A549 (cell line): ENCODE measurements around the gene HPN. TPM values are rescaled to one million over a fixed set of nuclear protein-coding genes. Genes with fewer than 3 reads are reported as not detected.

Source experiments
- ATAC-seq, 2 experiments: fragments of 200-7000 bp in 1 of 2; fragments of >200 bp in 1 of 2; cut with Nextera tagmentation in 1 of 2; cut with Tn5 transposase in 1 of 2; 3 replicates each; pipeline versions ENCODE4 v1.8.0 to v1.9.1; 2018 to 2020; ENCODE audit warnings: mild to moderate bottlenecking in 1 of 2, moderate library complexity in 1 of 2
- CTCF ChIA-PET: fragments of 300-600 bp; sonication (Branson Sonifier 250); formaldehyde crosslinking; extraction: SDS; loops from one replicate; lab custom pipeline; 2021; ENCODE audit warnings: antibody characterized with exemption, inconsistent platforms; lab: Yijun Ruan, JAX
- POLR2A ChIA-PET: fragments of 350-600 bp; formaldehyde crosslinking; extraction: SDS; loops from one replicate; lab custom pipeline; 2021; ENCODE audit warnings: antibody characterized with exemption, inconsistent platforms; lab: Yijun Ruan, JAX
- DNase-seq, 2 experiments: peaks; one replicate each; pipeline versions ENCODE4 v3.0.0 to v3.0.0-alpha.2; 2011 to 2016; ENCODE audit warnings: low read depth in 1 of 2, low spot score in 1 of 2
- FAIRE-seq: peaks from 2 replicates; lab custom pipeline; 2011; peaks lifted over from hg19 to GRCh38; lab: Jason Lieb, UNC
- H3K27ac ChIP-seq, 2 experiments: fragments of >200 bp; sonication (Bioruptor Twin); formaldehyde crosslinking; 3 replicates each; pipeline ENCODE4 v1.5.1; 2016 to 2017
- H3K4me1 ChIP-seq: fragments of >200 bp; sonication (Bioruptor Twin); formaldehyde crosslinking; 3 replicates; pipeline ENCODE4 v1.6.1; 2016
- H3K4me2 ChIP-seq: fragments of >200 bp; sonication (Bioruptor Twin); formaldehyde crosslinking; 3 replicates; pipeline ENCODE4 v1.6.1; 2016
- H3K4me3 ChIP-seq: fragments of >200 bp; sonication (Bioruptor Twin); formaldehyde crosslinking; 3 replicates; pipeline ENCODE4 v1.5.1; 2016
- H3K9me3 ChIP-seq: fragments of >200 bp; sonication (Bioruptor Twin); formaldehyde crosslinking; 3 replicates; pipeline ENCODE4 v1.6.1; 2016
- BCL3 ChIP-seq: fragments of >200 bp; sonication (Bioruptor Twin); formaldehyde crosslinking; IDR thresholded peaks from 3 replicates; pipeline ENCODE4 v1.6.1; 2016
- CBX2 ChIP-seq: fragments of 200-600 bp; sonication (generic); IDR thresholded peaks from 2 replicates; pipeline ENCODE4 v1.6.1; 2016; ENCODE audit warnings: low read depth, mild to moderate bottlenecking, borderline replicate concordance
- CBX8 ChIP-seq: fragments of 200-600 bp; sonication (generic); IDR thresholded peaks from 2 replicates; pipeline ENCODE4 v1.6.1; 2016
- CEBPB ChIP-seq, 2 experiments: fragments of >200 bp in 1 of 2; sonication (Bioruptor Twin) in 1 of 2; formaldehyde crosslinking in 1 of 2; IDR thresholded peaks; 2 replicates each; pipeline ENCODE4 v1.6.1; 2012 to 2016
- CHD4 ChIP-seq: fragments of 200-600 bp; sonication (generic); IDR thresholded peaks from 2 replicates; pipeline ENCODE4 v1.6.1; 2016; ENCODE audit warnings: antibody characterized with exemption, mild to moderate bottlenecking, borderline replicate concordance
- CTCF ChIP-seq: fragments of >200 bp; sonication (Bioruptor Twin); formaldehyde crosslinking; IDR thresholded peaks from 3 replicates; pipeline ENCODE4 v1.5.1; 2016
- E2F6 ChIP-seq: IDR thresholded peaks from 2 replicates; pipeline ENCODE4 v1.6.1; 2012; ENCODE audit warnings: low read depth, borderline replicate concordance
- ELK1 ChIP-seq: fragments of 150-350 bp; IDR thresholded peaks from 2 replicates; pipeline ENCODE4 v1.6.1; 2014; ENCODE audit warnings: low read depth, mild to moderate bottlenecking, low read length
- ESRRA ChIP-seq: fragments of 150-350 bp; IDR thresholded peaks from 2 replicates; pipeline ENCODE4 v1.6.1; 2014; ENCODE audit warnings: mild to moderate bottlenecking, low read length, borderline replicate concordance
- FOXS1 ChIP-seq: fragments of 250-450 bp; sonication (Bioruptor Pico); IDR thresholded peaks from 2 replicates; pipeline ENCODE4 v1.5.0; 2020; ENCODE audit warnings: mild to moderate bottlenecking, moderate library complexity
- HES2 ChIP-seq: fragments of >200 bp; sonication (Bioruptor Twin); formaldehyde crosslinking; IDR thresholded peaks from 2 replicates; pipeline ENCODE4 v1.6.1; 2016
- HMGXB4 ChIP-seq: fragments of 250-450 bp; sonication (Bioruptor Pico); IDR thresholded peaks from 2 replicates; pipeline ENCODE4 v1.5.0; 2021; ENCODE audit warnings: mild to moderate bottlenecking, moderate library complexity, borderline replicate concordance
- KDM1A ChIP-seq: fragments of 200-600 bp; sonication (generic); IDR thresholded peaks from 2 replicates; pipeline ENCODE4 v1.6.1; 2016; ENCODE audit warnings: low read depth, mild to moderate bottlenecking
- MAX ChIP-seq: IDR thresholded peaks from 2 replicates; pipeline ENCODE4 v1.6.1; 2012
- MAZ ChIP-seq: fragments of 150-350 bp; IDR thresholded peaks from 2 replicates; pipeline ENCODE4 v1.6.1; 2014; ENCODE audit warnings: antibody characterized with exemption, low read depth, low read length, borderline replicate concordance
- NPAS2 ChIP-seq: fragments of 250-450 bp; sonication (Bioruptor Pico); IDR thresholded peaks from 2 replicates; pipeline ENCODE4 v1.8.0; 2022; ENCODE audit warnings: mild to moderate bottlenecking, moderate library complexity, borderline replicate concordance
- RAD21 ChIP-seq, 2 experiments: fragments of >200 bp in 1 of 2; sonication (Bioruptor Twin) in 1 of 2; formaldehyde crosslinking in 1 of 2; IDR thresholded peaks in 1 of 2; conservative IDR thresholded peaks in 1 of 2; 2 replicates in 1 of 2; 3 replicates in 1 of 2; pipeline ENCODE4 v1.6.1; 2012 to 2018; ENCODE audit warnings: inconsistent platforms in 1 of 2
- RARB ChIP-seq: fragments of 250-450 bp; sonication (Bioruptor Pico); IDR thresholded peaks from 2 replicates; pipeline ENCODE4 v1.8.0; 2021; ENCODE audit warnings: mild to moderate bottlenecking, moderate library complexity
- RNF2 ChIP-seq: fragments of 200-600 bp; sonication (generic); IDR thresholded peaks from 2 replicates; pipeline ENCODE4 v1.6.1; 2016; ENCODE audit warnings: low read depth, mild to moderate bottlenecking, antibody characterized with exemption, moderate library complexity, borderline replicate concordance
- SMC3 ChIP-seq: fragments of >200 bp; sonication (Bioruptor Twin); formaldehyde crosslinking; IDR thresholded peaks from 3 replicates; pipeline ENCODE4 v1.6.1; 2018; ENCODE audit warnings: inconsistent platforms
- TP53 ChIP-seq: fragments of 250-450 bp; sonication (Bioruptor Pico); IDR thresholded peaks from 2 replicates; pipeline ENCODE4 v1.5.0; 2021; ENCODE audit warnings: mild to moderate bottlenecking, moderate library complexity
- ZC3H11A ChIP-seq: fragments of 450-650 bp; IDR thresholded peaks from 2 replicates; pipeline ENCODE4 v1.6.1; 2014; ENCODE audit warnings: antibody characterized with exemption, mild to moderate bottlenecking
- ZFP36 ChIP-seq: fragments of 450-650 bp; IDR thresholded peaks from 2 replicates; pipeline ENCODE4 v1.6.1; 2014; ENCODE audit warnings: borderline replicate concordance; ENCODE audit not compliant: partially characterized antibody
- ZSCAN20 ChIP-seq: fragments of 250-450 bp; sonication (Bioruptor Pico); IDR thresholded peaks from 2 replicates; pipeline ENCODE4 v1.8.0; 2022; ENCODE audit warnings: mild to moderate bottlenecking, moderate library complexity
- WGBS: methylation state at CpG from one replicate; pipeline ENCODE4 v1.1.6; 2017; ENCODE audit errors: missing lambda C conversion rate; 5-methylcytosine and 5-hydroxymethylcytosine counted together
- polyA plus RNA-seq, 4 experiments: library from polyadenylated mRNA; depleted of rRNA in 3 of 4; stranded (reverse); fragments of >200 nt; fragmentation: RNase III in 1 of 4; extraction: RNeasy Plus Mini Kit Qiagen cat#74134 plus additional on column Dnase treatment in 1 of 4; gene quantifications; 2 replicates in 3 of 4; 3 replicates in 1 of 4; pipeline ENCODE4 v1.2.3, GENCODE V29; 2011 to 2017

The HPN gene
- polyA plus RNA-seq, 2 of the 4 experiments (the other 2 are of a cell fraction), result 0.06 to 0.08 TPM

GRCh38 chr19:35090160-35090505 is 48.6 kb downstream of the HPN start:
- ChIA-PET POLR2A (no interaction called here), CTCF (interaction anchor here (0.7 to 5.2 kb wide), 30 partner anchors 9 to 452 kb away, joined by 3 to 69 read pairs (median 6); partner anchors contain the start of genes GRAMD1A and LGI4)
- Histone ChIP-seq H3K4me1 (peaks cover 11% of the 10 kb centered on the region; the same call in 2 of the 3 replicates), H3K4me2 (peak overlapping the region; percentile 74), H3K4me3 (peak overlapping the region; percentile 29; the same call in 2 of the 3 replicates), H3K27ac (peak overlapping the region; percentile 10 to 60; a peak in 4 of 6 replicates), H3K9me3 (no peaks in the 10 kb centered on the region)
- TF ChIP-seq RNF2, result no peak
- 0 out of 4 replicates have a peak, but pooled peaks of 1 of the 2 experiments have one; percentile 3 for TF ChIP-seq CEBPB (IDR thresholded peaks at IDR 0.05)
- no peak for TF ChIP-seq ZSCAN20 (CRISPR knock-in tag)
- peak; percentile 32 to 50 for ATAC-seq
- no peak for DNase-seq
- FAIRE-seq, result no peak
- 11% methylated on average over 9 of the region's 9 CpGs for WGBS

GRCh38 chr19:35090506-35091214 is 49.1 kb downstream of the HPN start:
- no peaks in the 10 kb centered on the region for H3K9me3 ChIP-seq
- TF ChIP-seq ZFP36, result no peak
- 0 out of 4 replicates have a peak, but pooled peaks of 1 of the 2 experiments have one; percentile 1 for TF ChIP-seq CEBPB (IDR thresholded peaks at IDR 0.05)
- TF ChIP-seq CTCF, result peak; percentile 95
- no peak for TF ChIP-seq CBX2
- TF ChIP-seq FOXS1, result no peak
- no peak for TF ChIP-seq BCL3
- TF ChIP-seq HMGXB4 (CRISPR knock-in tag), result no peak
- peak; percentile 61; the same call in 1 of the 2 replicates for TF ChIP-seq MAX
- no peak for TF ChIP-seq MAZ
- TF ChIP-seq ELK1, result no peak
- TF ChIP-seq CBX8, result no peak
- peak; percentile 64; the same call in 1 of the 2 replicates for TF ChIP-seq E2F6
- TF ChIP-seq KDM1A, result no peak
- TF ChIP-seq RARB (CRISPR knock-in tag), result no peak
- no peak for TF ChIP-seq CHD4
- TF ChIP-seq TP53 (CRISPR knock-in tag), result no peak
- TF ChIP-seq ESRRA, result peak; percentile 32; the same call in 1 of the 2 replicates
- no peak for TF ChIP-seq NPAS2 (CRISPR knock-in tag)
- peak; percentile 89 for TF ChIP-seq SMC3
- TF ChIP-seq RAD21 (conservative IDR thresholded peaks at IDR 0.05 in 1 of 2, IDR thresholded peaks at IDR 0.05 in 1 of 2), result peak; percentile 88 to 97
- no peak for TF ChIP-seq ZC3H11A
- TF ChIP-seq HES2, result no peak
- H3K4me2 ChIP-seq, result peak overlapping the region; percentile 74
- peak; percentile 13 for FAIRE-seq
- CTCF ChIA-PET, result interaction anchor here (0.6 to 5.2 kb wide), 42 partner anchors 10 to 452 kb away, joined by 3 to 69 read pairs (median 6); partner anchors contain the start of genes FXYD3, GRAMD1A and LGI4
- peak overlapping the region; percentile 10 to 60; a peak in 4 of 6 replicates for H3K27ac ChIP-seq
- peak; percentile 82 to 92 for ATAC-seq
- WGBS, result 19% methylated on average over 23 of the region's 36 CpGs
- POLR2A ChIA-PET, result no interaction called here
- peaks cover 11% of the 10 kb centered on the region; the same call in 2 of the 3 replicates for H3K4me1 ChIP-seq
- H3K4me3 ChIP-seq, result peak overlapping the region; percentile 29; the same call in 2 of the 3 replicates
- peak; percentile 82 to 99 for DNase-seq
